Tibial artery (tissue), 4 donors: ENCODE results near the gene ZNF784.

Source experiments
- DNase-seq, 2 donors: peaks; one replicate each; pipeline ENCODE4 v3.0.0-alpha.2; 2019
- H3K27ac ChIP-seq, 2 donors: fragments of 200-600 bp; sonication (generic) in 1 of 2; 1 replicate in 1 of 2; 2 replicates in 1 of 2; pipeline ENCODE4 v1.5.1; 2018 to 2019; ENCODE audit warnings: mild to moderate bottlenecking in 1 of 2
- H3K27me3 ChIP-seq, 2 donors: fragments of 200-600 bp; sonication (generic) in 1 of 2; one replicate each; pipeline versions ENCODE4 v1.5.1 to v1.6.0; 2016 to 2019
- H3K36me3 ChIP-seq, 3 donors: fragments of 200-600 bp; sonication (generic) in 2 of 3; one replicate each; pipeline ENCODE4 v1.5.1; 2016 to 2019; ENCODE audit warnings: mild to moderate bottlenecking in 2 of 3
- H3K4me1 ChIP-seq, 4 donors: fragments of 200-600 bp; sonication (generic) in 2 of 4; 1 replicate in 3 of 4; 2 replicates in 1 of 4; pipeline ENCODE4 v1.5.1; 2016 to 2019
- H3K4me3 ChIP-seq, 2 donors: fragments of 200-600 bp; sonication (generic) in 1 of 2; 1 replicate in 1 of 2; 2 replicates in 1 of 2; pipeline ENCODE4 v1.5.1; 2018 to 2019; ENCODE audit warnings: mild to moderate bottlenecking in 2 of 2
- H3K9me3 ChIP-seq, 3 donors: fragments of 200-600 bp; sonication (generic) in 1 of 3; one replicate each; pipeline ENCODE4 v1.5.1; 2016 to 2019
- intact Hi-C: fragments of 100-400 bp; cut with DNase I; formaldehyde crosslinking; loops from one replicate; pipeline ENCODE4 v1.15.0; 2023; ENCODE audit warnings: low total_unique reads
- TF ChIP-seq, protein P1 (sequence below), 2 experiments: fragments of 200-600 bp in 1 of 2; fragments of 450-650 bp in 1 of 2; IDR thresholded peaks; one replicate each; pipeline ENCODE4 v1.5.1; 2017 to 2019; ENCODE audit warnings: antibody characterized with exemption in 2 of 2, mild to moderate bottlenecking in 1 of 2, moderate library complexity in 1 of 2

ZNF784 gene

GRCh38 chr19:55651236-55651635, 26.9 kb upstream of the ZNF784 start:
- intact Hi-C loops: no loop called here
- H3K36me3 ChIP-seq: peaks cover 0 to 12% (median 0%) of the 10 kb centered on the region in 3 donors
- no peak overlapping the region for H3K4me3 ChIP-seq
- no peak for DNase-seq
- TF ChIP-seq, protein P1, sequence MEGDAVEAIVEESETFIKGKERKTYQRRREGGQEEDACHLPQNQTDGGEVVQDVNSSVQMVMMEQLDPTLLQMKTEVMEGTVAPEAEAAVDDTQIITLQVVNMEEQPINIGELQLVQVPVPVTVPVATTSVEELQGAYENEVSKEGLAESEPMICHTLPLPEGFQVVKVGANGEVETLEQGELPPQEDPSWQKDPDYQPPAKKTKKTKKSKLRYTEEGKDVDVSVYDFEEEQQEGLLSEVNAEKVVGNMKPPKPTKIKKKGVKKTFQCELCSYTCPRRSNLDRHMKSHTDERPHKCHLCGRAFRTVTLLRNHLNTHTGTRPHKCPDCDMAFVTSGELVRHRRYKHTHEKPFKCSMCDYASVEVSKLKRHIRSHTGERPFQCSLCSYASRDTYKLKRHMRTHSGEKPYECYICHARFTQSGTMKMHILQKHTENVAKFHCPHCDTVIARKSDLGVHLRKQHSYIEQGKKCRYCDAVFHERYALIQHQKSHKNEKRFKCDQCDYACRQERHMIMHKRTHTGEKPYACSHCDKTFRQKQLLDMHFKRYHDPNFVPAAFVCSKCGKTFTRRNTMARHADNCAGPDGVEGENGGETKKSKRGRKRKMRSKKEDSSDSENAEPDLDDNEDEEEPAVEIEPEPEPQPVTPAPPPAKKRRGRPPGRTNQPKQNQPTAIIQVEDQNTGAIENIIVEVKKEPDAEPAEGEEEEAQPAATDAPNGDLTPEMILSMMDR (IDR thresholded peaks at IDR 0.05): no peak
- no peaks in the 10 kb centered on the region for H3K27me3 ChIP-seq
- H3K4me1 ChIP-seq: peaks cover 0 to 44% (median 36%) of the 10 kb centered on the region in 4 donors
- no peak overlapping the region for H3K27ac ChIP-seq
- no peaks in the 10 kb centered on the region for H3K9me3 ChIP-seq

GRCh38 chr19:55650602-55651230, 26.4 kb upstream of the ZNF784 start:
- intact Hi-C loops: no loop called here

GRCh38 chr19:55650126-55650557, 25.8 kb upstream of the ZNF784 start:
- TF ChIP-seq, protein P1 (IDR thresholded peaks at IDR 0.05): no peak
- no peak for DNase-seq
- Histone ChIP-seq H3K27ac (no peak overlapping the region), H3K36me3 (peaks cover 0 to 20% (median 4%) of the 10 kb centered on the region in 3 donors), H3K4me3 (no peak overlapping the region), H3K27me3 (no peaks in the 10 kb centered on the region), H3K4me1 (peaks cover 0 to 38% (median 30%) of the 10 kb centered on the region in 4 donors), H3K9me3 (no peaks in the 10 kb centered on the region)
- intact Hi-C loops: no loop called here

More at GRCh38 chr19:55650602-55651230, 26.4 kb upstream of the ZNF784 start:
- peaks cover 0 to 14% (median 0%) of the 10 kb centered on the region in 3 donors for H3K36me3 ChIP-seq
- TF ChIP-seq, protein P1 (IDR thresholded peaks at IDR 0.05): no peak
- H3K27ac ChIP-seq: no peak overlapping the region
- peaks cover 0 to 38% (median 31%) of the 10 kb centered on the region in 4 donors for H3K4me1 ChIP-seq
- H3K9me3 ChIP-seq: no peaks in the 10 kb centered on the region
- no peak for DNase-seq
- no peaks in the 10 kb centered on the region for H3K27me3 ChIP-seq
- H3K4me3 ChIP-seq: no peak overlapping the region

GRCh38 chr19:55649268-55650125, 25.1 kb upstream of the ZNF784 start:
- TF ChIP-seq, protein P1 (IDR thresholded peaks at IDR 0.05): no peak
- Histone ChIP-seq H3K27me3 (no peaks in the 10 kb centered on the region), H3K36me3 (peaks cover 0 to 26% (median 10%) of the 10 kb centered on the region in 3 donors), H3K4me1 (peaks cover 0 to 44% (median 33%) of the 10 kb centered on the region in 4 donors), H3K27ac (peak overlapping the region; percentile 78 to 80), H3K4me3 (peak overlapping the region in 1 of 2 donors; percentile 79), H3K9me3 (no peaks in the 10 kb centered on the region)
- no peak for DNase-seq
- intact Hi-C loops: no loop called here

- intact Hi-C loops: no loop called here
- Histone ChIP-seq H3K4me3 (peak overlapping the region; percentile 71 to 79), H3K36me3 (peaks cover 0 to 27% (median 10%) of the 10 kb centered on the region in 3 donors), H3K9me3 (no peaks in the 10 kb centered on the region), H3K27ac (peak overlapping the region; percentile 78 to 80), H3K4me1 (peaks cover 0 to 52% (median 36%) of the 10 kb centered on the region in 4 donors), H3K27me3 (no peaks in the 10 kb centered on the region)
- no peak for DNase-seq
- TF ChIP-seq, protein P1 (IDR thresholded peaks at IDR 0.05): no peak
Measured at GRCh38 chr19:55648585-55649267, 24.4 kb upstream of the ZNF784 start.
